HG03575 (cell line): ENCODE data around the gene RNF17.

Source experiments
- ATAC-seq: cut with Tn5 transposase; IDR thresholded peaks from one replicate; pipeline ENCODE4 v1.9.1; 2021; ENCODE audit not compliant: unreplicated experiment, insufficient number of reproducible peaks, low FRiP score; ENCODE audit errors: extremely low read depth

Gene RNF17

GRCh38 chr13:24922387-24922744, 158.4 kb downstream of the RNF17 start:
- ATAC-seq = no peak

GRCh38 chr13:24922745-24923591, 159.0 kb downstream of the RNF17 start:
- peak; percentile 49 for ATAC-seq

DNA sequence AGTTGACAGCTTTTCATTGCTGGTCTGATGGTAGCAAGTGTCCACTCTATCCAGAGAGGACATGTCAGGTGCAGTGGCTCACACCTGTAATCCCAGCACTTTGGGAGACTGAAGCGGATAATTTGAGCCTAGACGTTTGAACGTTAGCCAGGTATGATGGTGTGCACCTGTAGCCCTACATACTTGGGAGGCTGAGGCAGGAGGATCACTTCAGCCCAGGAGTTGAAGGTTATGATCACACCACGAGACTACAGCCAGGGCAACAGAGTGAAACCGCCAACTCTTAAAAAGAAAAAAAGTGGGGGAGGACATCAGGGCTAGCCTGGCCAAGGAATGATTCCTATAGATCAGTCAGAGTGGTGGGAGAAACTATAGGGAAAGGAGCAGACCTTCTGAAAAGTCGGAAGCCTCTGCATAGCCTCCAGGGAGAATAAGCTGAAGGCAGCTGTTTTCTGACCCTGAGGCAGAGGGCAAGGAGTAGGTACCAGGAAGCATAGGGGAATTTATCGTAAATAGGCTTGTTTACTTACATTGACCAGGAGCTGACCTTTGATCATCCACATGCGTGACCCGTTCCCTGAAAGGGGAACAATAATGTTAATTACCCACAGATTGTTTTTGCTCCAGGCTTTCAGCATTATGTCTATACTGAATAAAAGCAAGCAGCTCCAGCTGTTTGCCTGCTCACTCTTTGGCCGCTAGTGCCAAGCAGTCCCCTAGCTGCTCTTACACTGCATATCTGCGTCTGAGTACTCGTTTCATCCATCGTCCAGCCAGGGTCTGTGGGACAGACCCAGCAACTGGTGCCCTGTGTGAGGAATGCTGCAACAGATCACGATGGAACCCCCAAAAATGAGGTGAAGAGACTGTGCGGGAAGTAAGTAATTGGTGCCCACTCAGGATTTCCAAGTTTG, 161.6 kb downstream of the RNF17 start:
- ATAC-seq = no peak

DNA sequence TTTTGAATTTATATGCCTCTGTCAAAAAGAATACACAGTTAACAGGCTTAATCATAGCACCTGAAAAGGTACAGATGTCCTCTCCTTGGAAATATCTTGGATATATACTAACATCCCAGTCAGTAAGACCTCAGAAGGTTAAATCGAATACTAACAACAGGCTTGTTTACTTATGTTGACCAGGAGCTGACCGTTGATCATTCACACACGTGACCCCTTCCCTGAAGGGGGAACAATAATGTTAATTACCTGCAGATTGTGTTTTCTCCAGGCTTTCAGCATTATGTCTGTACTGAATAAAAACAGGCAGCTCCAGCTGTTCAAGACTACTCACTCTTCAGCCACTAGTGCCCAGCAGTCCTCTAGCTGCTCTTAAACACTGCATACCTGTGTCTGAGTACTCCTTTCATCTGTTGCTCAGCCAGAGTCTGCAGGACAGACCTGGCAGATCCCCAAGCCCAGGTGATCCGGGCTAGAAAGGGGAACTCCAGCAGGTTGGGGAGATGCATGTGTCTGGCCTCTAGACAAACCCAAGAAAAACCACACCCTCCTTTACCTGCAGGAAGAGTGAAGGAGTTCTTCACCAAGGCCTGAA, 163.9 kb downstream of the RNF17 start:
- no peak for ATAC-seq

DNA sequence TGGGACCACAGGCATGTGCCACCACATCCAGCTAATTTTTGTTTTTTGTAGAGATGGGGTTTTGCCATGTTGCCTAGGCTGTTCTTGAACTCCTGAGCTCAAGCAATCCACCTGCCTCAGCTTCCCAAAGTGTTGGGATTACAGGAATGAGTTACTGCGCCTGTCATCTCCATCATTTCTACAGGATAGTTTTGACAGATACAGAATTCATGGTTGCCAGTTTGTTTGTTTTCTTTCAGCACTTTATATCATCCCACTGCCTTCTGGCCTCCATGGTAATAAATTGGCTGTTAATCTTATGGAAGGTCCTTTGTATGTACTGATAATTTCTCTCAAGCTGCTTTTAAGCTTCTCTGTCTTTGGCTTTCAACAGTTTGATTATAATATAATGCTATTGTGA, 165.2 kb downstream of the RNF17 start:
- no peak for ATAC-seq
